GF-D8 (cell line): Measurements from ENCODE around the gene SYF2.
A peak's percentile ranks its signal among the peaks of the same experiment; 100 is the strongest.
"Not testable (repeated sequence)": the region's sequence is repeated elsewhere in the genome, so short reads cannot be mapped to it uniquely, and the experiment has no call there.

Experiments
- DNase-seq: peaks from one replicate; lab custom pipeline; 2025; lab: John Stamatoyannopoulos, UW

SYF2 gene

DNA sequence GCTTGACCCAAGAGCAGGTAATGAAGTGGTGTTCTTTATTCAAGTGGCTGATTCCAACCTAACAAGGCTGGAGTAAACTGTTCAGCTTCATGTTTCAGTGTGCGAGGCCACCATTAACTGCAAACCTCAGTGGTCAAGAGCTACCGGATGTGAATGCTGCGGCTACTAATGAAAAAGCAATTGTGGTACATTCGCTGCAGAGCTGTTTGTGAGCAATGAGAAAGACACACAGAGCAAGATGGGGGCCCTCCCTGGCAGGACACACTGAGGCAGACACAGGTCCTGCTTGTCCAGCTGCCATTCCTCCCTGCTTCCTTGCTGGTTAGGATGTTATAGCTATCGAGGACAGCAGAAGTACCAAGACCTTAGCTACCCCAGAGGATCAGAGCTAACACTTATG lies 26.1 kb downstream of the SYF2 start:
- no peak for DNase-seq

GRCh38 chr1:25205786-25206185 lies 26.5 kb downstream of the SYF2 start:
- DNase-seq, result no peak

GRCh38 chr1:25204797-25205480 lies 27.4 kb downstream of the SYF2 start:
- DNase-seq, result no peak

DNA sequence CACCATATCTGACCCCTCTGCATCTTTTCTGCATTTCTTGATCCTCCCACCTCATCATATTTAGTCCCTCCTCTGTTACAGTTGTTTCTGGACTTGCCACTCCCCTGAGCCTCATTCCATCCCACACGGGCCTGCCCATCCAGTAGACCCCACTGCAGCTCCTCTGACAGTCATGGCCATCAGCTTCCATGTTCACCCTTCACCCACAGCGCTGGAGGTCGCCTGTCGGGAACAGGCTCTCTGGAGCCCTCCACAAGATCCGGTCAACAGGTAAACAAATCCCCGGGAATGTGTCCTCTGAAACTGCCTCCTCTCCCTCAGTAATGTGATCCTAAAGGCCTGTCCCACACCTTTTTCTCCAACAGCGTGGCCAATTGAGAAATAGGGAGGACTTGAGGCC lies 31.3 kb downstream of the SYF2 start:
- no peak for DNase-seq

GRCh38 chr1:25199819-25200620 lies 32.3 kb downstream of the SYF2 start:
- no peak for DNase-seq

- no peak for DNase-seq
Observed at GRCh38 chr1:25198663-25199252, 33.5 kb downstream of the SYF2 start.

DNA sequence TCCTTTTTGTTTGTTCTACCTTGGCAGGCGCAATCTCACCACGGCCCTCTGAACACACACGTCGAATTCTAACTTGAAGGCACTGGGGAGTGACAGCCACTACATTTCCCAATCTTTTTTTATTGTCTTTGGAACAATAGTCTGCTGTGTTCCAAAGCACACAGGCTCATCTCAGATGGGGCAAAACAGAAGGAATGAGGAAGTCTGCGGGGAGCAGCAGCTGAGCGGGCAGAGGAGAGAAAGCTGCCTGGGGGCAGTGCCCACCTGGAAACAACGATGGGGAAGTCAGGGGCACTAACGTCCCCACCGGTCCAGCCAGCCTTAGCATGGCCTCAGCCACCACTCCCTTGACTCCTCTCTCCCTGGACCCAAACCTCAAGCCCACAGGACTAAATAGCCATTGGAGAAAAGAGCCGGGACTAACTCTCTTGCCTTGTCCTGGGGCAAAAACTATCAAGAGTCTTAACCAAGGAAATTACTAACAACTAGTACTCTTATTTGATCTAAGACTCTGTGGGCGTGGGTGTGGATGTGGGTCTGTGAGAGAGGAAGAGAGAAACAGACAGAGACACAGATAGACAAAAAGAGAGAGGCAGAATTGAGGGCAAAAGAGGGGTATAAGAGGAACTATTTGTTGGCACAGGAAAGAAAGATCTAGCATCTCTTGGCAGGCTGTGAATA lies 34.2 kb downstream of the SYF2 start:
- peak; percentile 45 for DNase-seq

DNA sequence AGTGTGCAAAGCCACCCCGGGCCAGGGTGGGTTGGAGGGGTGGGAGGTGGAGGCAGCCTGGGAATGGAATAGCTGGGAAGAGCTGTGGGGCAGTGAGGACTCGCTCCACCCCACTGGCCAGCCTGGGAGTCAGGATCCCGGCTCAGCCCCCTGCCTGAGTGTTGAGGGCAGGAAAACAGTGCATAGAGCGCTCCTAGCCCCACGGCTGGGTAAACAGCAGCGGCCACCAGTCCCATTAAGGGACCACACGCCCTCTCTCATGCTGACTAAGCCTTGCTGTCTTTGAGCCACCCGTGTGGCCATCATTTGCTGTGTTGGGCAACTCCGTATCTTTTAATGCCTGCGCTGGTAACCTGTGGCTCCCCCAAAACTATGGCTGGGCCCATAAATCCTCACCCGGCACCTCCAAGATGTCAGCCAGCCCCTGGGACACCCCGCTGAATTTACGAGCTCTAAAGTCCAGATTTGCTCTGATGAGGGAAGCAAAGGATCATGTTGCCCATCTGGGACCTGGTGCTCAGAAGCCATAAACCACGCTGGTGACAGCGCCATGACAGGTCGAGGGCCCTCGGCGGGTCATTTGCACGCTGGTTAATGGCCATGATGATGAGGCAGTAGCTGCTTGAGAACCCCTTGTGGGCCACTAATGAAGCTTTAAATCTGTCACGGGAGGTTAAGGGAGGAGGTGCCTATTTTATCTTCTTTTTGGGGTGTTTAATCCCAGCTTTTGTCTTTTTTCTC lies 34.9 kb downstream of the SYF2 start:
- DNase-seq, result no peak

DNA sequence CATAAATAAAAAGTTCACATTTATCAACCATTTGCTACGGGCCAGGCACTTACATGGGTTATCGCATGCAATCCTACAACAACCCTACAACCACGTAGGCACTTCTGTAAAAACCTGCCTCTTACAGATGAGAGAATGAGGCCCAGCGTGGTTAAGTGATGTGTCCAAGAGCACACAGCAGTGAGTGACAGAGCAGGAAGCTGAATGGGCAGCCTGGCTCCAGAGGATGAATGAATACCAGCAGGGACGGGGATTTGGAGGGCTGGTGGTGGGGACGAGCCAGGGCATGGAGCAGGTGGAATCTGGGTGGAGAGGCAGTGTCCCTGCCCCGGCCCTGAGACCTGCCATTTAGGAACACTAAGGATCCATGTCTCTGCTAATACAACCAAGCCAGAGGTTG lies 35.5 kb downstream of the SYF2 start:
- no peak for DNase-seq

DNA sequence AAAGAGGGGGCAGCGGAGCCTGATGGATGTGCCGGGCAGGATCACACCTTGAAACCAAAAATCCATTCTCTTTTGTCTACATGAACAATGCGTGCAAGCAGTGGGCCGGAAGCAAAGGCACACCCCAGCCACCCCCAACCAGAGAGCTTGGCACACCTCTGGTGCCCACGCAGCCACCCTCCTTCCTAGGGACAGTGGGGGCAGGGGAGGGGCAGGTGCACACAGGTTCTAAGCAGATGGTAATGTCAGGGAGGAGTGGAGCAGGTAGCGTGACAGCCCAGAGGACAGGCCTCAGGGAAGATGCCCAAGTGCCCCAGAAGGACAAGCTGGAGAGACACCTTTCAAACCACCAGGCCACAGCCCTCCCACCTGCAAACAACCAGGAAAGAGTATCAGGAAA lies 36.5 kb downstream of the SYF2 start:
- DNase-seq, result no peak

GRCh38 chr1:25194572-25195020 lies 37.7 kb downstream of the SYF2 start:
- DNase-seq, result no peak

DNA sequence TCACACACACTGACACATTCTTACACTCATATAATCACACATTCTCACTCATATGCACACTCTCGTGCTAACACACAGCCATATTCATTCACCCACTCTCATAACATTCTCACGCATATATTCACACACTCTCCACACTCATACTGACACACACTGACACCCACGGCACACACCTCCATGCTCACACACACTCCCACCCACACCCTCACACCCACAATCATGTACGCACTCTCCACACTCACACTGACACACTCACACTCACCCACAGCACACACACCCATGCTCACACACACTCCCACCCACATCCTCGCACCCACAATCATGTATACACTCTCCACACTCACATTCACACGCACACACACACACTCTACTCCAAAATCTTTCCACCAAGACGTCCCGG lies 38.2 kb downstream of the SYF2 start:
- DNase-seq, result no peak

- no peak for DNase-seq
Observed at GRCh38 chr1:25193229-25193628, 39.1 kb downstream of the SYF2 start.

DNA sequence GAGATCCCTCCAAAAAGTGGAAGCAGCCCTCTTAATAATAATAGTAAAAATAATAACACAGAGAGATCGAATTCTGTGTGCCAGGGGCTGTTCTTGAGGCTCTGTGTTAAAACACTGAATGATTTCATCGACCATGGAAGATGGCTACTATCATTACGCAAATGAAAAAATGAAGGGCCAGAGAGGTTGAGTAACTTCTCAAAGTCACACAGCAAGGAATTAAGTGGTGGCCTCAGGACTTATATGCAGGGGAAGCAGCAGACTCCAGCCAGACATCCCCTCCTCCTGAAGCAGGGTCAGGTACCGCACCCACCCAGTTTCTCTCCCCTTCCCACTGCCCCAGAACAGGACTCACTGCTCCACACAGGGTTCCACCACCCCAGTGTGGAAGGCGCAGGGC lies 40.1 kb downstream of the SYF2 start:
- no peak for DNase-seq

DNA sequence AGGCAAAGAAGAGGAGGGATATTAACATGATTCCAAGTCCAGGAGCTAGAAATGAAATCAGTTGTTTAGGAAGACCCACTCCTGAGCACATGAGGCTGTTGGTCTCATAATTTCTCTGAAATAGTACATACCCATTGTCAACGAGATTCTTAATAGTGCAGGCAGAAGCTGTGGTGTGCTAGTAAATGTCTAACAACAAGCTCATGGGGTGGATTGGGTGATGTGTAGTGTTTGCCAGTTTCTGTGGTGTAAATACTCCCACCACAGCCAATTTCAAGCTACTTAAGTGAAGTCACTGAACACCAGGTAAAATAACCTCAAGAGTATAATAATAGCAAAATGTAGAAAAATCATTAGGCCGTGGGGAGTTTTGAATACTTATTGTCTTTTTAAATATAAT lies 42.0 kb downstream of the SYF2 start:
- DNase-seq, result no peak

- DNase-seq, result not testable (repeated sequence)
Observed at GRCh38 chr1:25187904-25188303, 44.4 kb downstream of the SYF2 start.

- DNase-seq, result no peak
Observed at GRCh38 chr1:25187077-25187476, 45.2 kb downstream of the SYF2 start.

GRCh38 chr1:25186161-25187007 lies 45.9 kb downstream of the SYF2 start:
- DNase-seq, result no peak

DNA sequence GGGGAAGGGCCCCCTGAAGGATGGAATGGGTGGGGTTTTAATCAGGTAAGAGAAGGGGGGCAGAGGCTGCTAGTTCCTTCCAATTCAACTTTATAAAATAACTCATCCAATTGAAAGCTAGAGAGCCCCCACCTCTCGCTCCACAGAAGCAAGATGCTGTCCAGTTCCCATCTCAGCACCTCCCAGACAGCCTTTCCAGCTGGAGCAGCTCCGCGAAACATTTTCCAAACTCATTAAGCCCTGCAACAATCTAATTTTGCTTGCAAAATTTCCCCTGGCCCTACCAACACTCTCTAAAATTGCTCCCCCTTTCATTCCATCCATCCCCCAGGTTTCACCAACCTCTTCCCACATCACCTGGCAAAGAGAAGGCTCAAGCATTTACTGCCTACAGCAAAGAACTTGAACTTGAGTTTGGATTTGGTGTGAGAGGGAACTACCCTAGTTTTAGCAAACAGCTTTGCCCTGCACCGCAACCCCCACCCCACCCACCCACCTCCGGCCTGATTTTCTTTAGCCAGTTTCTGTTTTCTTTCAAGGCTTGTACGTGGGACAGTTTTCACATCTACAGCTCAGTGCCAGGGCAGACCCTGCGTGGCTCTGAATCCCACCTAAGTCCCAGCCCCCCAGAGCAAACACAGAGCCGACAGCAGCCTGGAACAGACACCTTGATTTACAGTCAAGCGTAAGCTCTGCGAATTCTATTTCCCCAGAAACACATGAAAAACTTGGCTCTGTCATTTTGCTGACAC lies 46.7 kb downstream of the SYF2 start:
- no peak for DNase-seq
